ENCODE measurements around the gene IL6ST. TPM values are rescaled to one million over a fixed set of nuclear protein-coding genes. Genes with fewer than 3 reads are reported as not detected.

Gene IL6ST
- total RNA-seq, 1 donor from 2014 or later: 692 TPM

- peak; percentile 52 to 67 for DNase-seq (ENCODE audit: low read depth in 2 of 2)
Measured at GRCh38 chr5:55920784-55921183, 74.0 kb downstream of the IL6ST start.

- no peak for DNase-seq (ENCODE audit: low read depth in 2 of 2)
Measured at GRCh38 chr5:55919625-55920024, 75.1 kb downstream of the IL6ST start.

GRCh38 chr5:55918087-55919035, 76.4 kb downstream of the IL6ST start:
- no peak for DNase-seq (ENCODE audit: low read depth in 2 of 2)

- no peak for DNase-seq (ENCODE audit: low read depth in 2 of 2)
Measured at GRCh38 chr5:55917402-55918086, 77.2 kb downstream of the IL6ST start.

GRCh38 chr5:55916986-55917385, 77.8 kb downstream of the IL6ST start:
- DNase-seq (ENCODE audit: low read depth in 2 of 2): no peak

- DNase-seq (ENCODE audit: low read depth in 2 of 2): no peak
Measured at GRCh38 chr5:55915783-55916182, 79.0 kb downstream of the IL6ST start.

GRCh38 chr5:55914971-55915370, 79.8 kb downstream of the IL6ST start:
- no peak for DNase-seq (ENCODE audit: low read depth in 2 of 2)

- no peak for DNase-seq (ENCODE audit: low read depth in 2 of 2)
Measured at GRCh38 chr5:55913466-55914413, 81.0 kb downstream of the IL6ST start.

- no peak for DNase-seq (ENCODE audit: low read depth in 2 of 2)
Measured at GRCh38 chr5:55911784-55912653, 82.7 kb downstream of the IL6ST start.

GRCh38 chr5:55908804-55909203, 86.0 kb downstream of the IL6ST start:
- DNase-seq (ENCODE audit: low read depth in 2 of 2): no peak

GRCh38 chr5:55907927-55908326, 86.8 kb downstream of the IL6ST start:
- no peak for DNase-seq (ENCODE audit: low read depth in 2 of 2)

GRCh38 chr5:55905251-55905650, 89.5 kb downstream of the IL6ST start:
- no peak for DNase-seq (ENCODE audit: low read depth in 2 of 2)

- peak in 1 of 2 donors; percentile 78 for DNase-seq (ENCODE audit: low read depth in 2 of 2)
Measured at GRCh38 chr5:55904152-55904551, 90.6 kb downstream of the IL6ST start.

- DNase-seq (ENCODE audit: low read depth in 2 of 2): peak; percentile 8 to 88
Measured at GRCh38 chr5:55903121-55903701, 91.6 kb downstream of the IL6ST start.

- DNase-seq (ENCODE audit: low read depth in 2 of 2): no peak
Measured at GRCh38 chr5:55902696-55903095, 92.1 kb downstream of the IL6ST start.

GRCh38 chr5:55900776-55901175, 94.0 kb downstream of the IL6ST start:
- DNase-seq (ENCODE audit: low read depth in 2 of 2): no peak

GRCh38 chr5:55900068-55900467, 94.7 kb downstream of the IL6ST start:
- DNase-seq (ENCODE audit: low read depth in 2 of 2): no peak

GRCh38 chr5:55899344-55899743, 95.4 kb downstream of the IL6ST start:
- DNase-seq (ENCODE audit: low read depth in 2 of 2): peak in 1 of 2 donors; percentile 16

- no peak for DNase-seq (ENCODE audit: low read depth in 2 of 2)
Measured at GRCh38 chr5:55897905-55898304, 96.9 kb downstream of the IL6ST start.
